GM21528 (cell line): ENCODE data around the gene SAG.

Experiments used
- ATAC-seq: cut with Tn5 transposase; IDR thresholded peaks from one replicate; pipeline ENCODE4 v1.9.1; 2021; ENCODE audit warnings: mild to moderate bottlenecking, moderate library complexity; ENCODE audit not compliant: unreplicated experiment, low FRiP score

SAG gene

GRCh38 chr2:233307565-233307964, at the start of gene SAG:
Gene SAG, plus strand, starts transcription at chr2:233307816. Its CDS starts 1,374 bp downstream, at chr2:233309190.
- ATAC-seq: no peak

DNA sequence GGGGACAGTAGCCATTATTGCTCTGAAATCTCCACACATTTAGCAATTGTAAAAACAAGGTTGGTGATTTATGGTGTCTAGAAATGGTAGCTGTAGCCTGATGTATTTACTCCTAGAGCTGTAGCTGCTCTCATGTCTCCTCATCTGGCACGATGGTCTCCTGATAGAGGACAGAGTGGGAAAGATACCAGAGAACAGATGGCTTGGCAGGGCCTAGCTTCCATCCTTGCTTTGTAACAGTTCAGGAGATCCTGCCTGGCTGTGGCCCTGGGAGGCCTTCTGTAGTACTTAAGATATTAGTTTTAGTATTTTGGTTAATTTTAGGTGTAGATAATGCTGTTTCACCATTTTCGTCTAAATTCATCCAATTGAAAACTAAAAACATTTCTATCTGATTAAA, 49.4 kb upstream of the SAG start:
- no peak for ATAC-seq

DNA sequence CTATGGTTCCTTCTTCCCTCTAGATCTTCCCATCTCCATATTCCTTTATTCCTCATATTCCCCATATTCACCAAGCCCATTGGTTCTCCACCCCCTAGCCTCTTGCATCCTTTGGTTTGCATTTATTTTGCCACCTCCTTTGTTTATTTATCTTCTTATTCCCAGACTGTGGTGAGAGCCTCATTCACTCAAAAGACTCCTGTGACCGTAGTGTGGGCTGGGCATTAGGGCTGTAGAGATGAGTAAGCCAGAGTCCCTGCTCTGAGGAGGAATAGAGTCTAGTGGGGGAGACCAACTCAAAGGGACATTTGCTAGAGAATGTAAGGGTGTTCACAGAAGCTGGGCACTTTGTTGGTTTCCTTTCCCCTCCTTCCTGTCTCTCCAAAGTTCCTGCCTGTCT, 47.9 kb upstream of the SAG start:
- ATAC-seq: no peak

- ATAC-seq: no peak
These were observed 47.0 kb upstream of the SAG start for GRCh38 chr2:233260661-233261060.

DNA sequence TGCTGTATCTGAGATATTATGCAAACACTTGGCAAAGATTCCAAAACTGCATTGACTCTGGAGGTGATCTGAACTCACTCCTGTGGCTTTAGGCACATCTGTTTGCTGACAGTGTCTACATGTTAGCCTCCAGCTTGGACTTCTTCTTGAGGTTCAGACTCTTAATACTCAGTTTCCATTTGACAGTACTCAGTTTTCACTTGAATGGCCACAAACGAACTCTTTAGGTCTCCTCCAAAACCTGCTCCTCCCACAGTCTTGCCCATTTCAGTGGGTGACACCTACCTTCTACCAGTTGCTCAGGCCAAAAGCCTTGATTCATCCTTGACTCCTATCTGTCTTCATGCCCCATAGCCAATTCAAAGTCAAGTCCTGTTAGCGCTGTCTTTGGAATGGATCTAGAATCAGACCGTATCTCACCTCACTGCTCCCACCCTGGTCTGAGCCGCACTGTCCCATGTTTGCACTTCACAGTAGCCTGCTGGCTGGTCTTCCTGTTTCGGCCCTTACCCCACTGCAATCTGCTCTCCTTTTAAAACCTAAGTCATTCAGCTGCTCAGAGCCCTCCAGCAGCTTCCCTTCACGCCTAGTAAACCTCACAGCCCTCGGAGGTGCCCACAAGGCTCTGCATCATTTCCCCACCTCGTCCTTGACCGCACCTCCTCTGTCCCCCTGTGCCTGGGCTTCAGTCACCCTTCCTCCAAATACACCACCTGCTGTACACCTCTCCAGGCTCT, 45.6 kb upstream of the SAG start:
- peak; percentile 54 for ATAC-seq

GRCh38 chr2:233262562-233262961, 45.1 kb upstream of the SAG start:
- ATAC-seq: no peak

DNA sequence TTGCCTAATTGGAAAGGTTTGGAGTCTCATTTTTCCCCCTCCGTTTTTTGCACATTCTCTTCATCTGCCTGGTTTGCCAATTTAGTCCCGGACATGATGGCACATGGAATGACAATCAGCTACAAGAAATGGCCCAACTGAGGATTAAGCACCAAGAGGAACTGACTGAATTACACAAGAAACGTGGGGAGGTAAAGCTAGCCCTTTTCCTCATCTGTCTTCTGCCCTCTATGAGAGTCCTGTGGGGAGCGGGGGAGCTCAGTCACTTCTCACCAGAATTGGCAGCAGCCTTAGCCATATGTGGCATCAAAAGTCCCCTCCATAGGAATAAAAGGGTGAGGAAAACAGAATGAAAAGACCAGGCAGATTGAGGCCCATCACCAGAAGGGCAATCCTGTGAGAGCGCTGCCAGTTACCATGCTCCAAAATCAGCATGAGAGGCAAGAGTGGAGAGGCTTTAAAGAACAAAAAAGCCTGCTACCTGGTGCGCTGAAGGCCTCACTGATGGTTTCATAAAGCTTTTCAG, 44.5 kb upstream of the SAG start:
- ATAC-seq: no peak

GRCh38 chr2:233264667-233265066, 42.9 kb upstream of the SAG start:
- ATAC-seq: no peak

DNA sequence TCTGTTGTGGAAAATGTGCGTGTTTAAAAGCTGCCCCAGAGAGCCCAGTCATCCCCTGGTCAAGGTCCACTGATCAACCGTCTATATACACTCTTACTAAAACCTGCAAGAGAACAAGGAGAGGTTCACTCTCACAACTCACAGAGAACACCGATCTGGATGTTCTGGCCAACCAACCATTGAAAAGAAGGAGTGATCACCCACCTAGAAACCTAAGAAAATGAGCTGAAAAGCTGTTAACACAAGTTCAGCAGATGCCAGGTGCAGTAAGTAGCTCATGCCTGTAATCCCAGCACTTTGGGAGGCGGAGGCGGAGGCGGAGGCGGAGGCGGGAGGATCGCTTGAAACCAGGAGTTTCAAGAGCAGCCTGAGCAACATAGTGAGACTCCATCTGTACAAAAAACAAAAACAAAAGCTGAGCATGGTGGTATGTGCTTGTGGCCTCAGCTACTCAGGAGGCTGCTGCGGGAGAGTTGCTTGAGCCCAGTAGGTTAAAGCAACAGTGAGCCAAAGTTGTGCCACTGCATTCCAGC, 41.7 kb upstream of the SAG start:
- no peak for ATAC-seq

DNA sequence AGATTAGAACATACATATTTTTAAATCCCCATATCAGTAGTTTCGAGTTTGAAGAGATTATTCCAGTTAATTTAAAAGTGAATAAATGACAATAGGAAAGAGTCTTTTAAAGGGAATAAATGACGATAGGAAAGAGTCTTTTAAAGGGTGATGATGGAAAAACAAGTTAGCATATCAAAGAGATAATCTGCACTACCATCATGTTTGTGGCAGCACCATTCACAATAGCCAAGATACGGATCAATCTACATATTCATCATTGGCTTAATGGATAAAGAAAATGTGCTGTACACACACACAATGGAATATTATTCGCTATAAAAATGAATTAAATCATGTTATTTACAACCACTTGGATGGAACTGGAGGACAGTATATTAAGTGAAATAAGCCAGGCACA, 41.1 kb upstream of the SAG start:
- no peak for ATAC-seq

DNA sequence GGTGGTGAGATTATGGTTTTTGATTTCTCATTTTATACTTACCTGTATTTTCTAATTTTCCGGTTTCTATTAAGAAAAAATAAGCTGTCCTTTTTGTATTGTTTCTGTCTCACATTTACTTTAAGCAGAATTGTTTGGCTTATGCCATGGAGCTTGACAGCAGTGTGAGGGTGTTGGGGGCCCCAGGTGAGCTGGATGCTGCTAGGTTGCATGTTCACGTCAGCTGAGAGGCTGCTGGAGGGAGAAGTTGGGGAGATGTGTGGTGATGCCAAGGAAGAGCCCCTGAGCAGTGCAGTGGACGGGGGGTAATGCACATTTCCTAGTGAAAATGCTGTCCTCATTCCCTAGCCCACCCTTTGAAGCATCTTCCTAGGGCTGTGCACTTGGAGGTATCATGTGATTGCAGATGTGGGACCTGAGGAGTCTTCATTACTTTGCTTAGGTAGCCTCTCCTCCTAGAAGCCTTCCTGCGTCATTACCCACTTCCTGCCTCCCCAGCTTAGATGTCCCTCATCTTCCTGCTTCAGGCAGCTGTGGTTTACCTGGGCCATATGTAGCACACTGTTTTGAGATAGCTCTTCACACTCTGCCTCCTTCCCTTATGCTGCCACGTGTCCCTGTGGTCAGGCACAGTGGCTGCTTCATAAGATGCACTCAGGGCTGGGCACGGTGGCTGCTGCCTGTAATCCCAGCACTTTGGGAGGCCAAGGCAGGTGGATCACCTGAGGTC, 39.9 kb upstream of the SAG start:
- peak; percentile 82 for ATAC-seq

DNA sequence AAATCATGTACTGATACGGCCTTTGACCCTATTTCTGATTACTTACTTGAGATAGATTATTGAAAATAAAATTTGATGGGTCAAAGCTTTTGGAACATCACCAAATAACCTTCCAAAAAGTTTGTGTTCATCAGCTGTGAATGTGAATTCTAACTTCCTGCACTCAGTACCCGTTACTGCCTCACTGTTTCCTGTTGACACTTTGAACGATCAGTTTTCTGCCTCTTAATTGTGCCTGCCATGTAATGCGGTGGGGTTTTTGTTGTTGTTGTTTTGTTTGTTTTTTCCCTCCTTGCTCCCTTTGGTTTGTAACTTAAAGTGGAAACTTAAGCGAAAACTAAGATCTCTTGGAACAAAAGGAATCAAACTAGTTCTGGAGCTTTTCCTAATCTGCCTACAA, 37.2 kb upstream of the SAG start:
- ATAC-seq: no peak

GRCh38 chr2:233270951-233271350, 36.7 kb upstream of the SAG start:
- no peak for ATAC-seq

- no peak for ATAC-seq
These were observed 35.9 kb upstream of the SAG start for GRCh38 chr2:233271693-233272092.

DNA sequence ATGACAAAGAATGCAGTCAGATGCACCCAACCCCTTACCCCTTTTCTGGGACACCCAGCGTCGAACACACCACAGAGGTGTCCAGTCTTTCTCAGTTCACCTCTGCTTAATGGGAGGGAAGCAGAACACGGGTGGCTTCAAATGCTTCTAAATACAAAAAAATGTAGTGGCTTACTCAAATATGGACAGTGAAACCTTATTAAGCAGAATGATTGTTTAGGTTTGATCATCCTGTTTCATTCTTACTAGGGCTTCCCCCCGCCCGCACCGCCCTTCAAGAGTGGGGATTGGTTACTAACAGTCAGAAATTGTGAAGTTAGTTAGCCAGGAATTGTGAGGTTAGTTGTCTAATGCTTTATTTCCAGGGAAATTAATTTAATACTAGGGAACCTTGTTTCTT, 34.5 kb upstream of the SAG start:
- ATAC-seq: no peak

GRCh38 chr2:233275223-233275622, 32.4 kb upstream of the SAG start:
- no peak for ATAC-seq

DNA sequence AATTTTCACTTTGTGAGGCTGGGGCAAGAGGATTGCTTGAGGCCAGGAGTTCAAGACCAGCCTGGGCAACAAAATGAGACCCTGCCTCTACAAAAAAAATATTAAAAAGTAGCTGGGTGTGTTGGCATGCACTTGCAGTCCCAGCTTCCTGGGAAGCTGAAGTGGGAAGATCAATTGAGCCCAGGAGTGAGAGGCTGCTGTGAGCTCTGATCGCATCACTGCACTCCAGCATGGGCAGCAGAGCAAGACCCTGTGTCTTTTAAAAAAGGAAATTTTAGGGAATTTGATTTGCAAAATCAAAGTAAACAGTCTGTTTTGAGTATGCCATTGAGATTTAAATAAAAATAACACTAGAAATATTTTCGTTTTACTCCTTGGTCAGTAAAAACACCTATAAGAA, 28.7 kb upstream of the SAG start:
- ATAC-seq: no peak

- ATAC-seq: no peak
These were observed 27.4 kb upstream of the SAG start for GRCh38 chr2:233280114-233280693.

GRCh38 chr2:233281553-233281952, 26.1 kb upstream of the SAG start:
- no peak for ATAC-seq

- ATAC-seq: no peak
These were observed 25.5 kb upstream of the SAG start for GRCh38 chr2:233281992-233282603.

- ATAC-seq: no peak
These were observed 21.7 kb upstream of the SAG start for GRCh38 chr2:233285921-233286320.
